HEK293 (cell line): ENCODE results near the gene HSD17B8.
A peak's percentile ranks its signal among the peaks of the same experiment; 100 is the strongest.

Experiments
- CTCF ChIA-PET: fragments of 350-600 bp; formaldehyde crosslinking; extraction: SDS; loops from one replicate; lab custom pipeline; 2021; ENCODE audit warnings: antibody characterized with exemption; lab: Yijun Ruan, JAX
- POLR2A ChIA-PET: fragments of 300-600 bp; formaldehyde crosslinking; extraction: SDS; loops from one replicate; lab custom pipeline; 2020; ENCODE audit warnings: antibody characterized with exemption, inconsistent platforms; lab: Yijun Ruan, JAX
- H3K27ac ChIP-seq: fragments of 200-500 bp; sonication (Bioruptor generic); 2 replicates; pipeline ENCODE4 v1.5.1; 2014; ENCODE audit warnings: low read depth, low read length, control low read depth, inconsistent platforms; ENCODE audit errors: extremely low read depth
- H3K36me3 ChIP-seq, 2 experiments: fragments of 200-500 bp in 1 of 2; sonication (Bioruptor generic) in 1 of 2; 1 replicate in 1 of 2; 2 replicates in 1 of 2; pipeline ENCODE4 v1.5.1; 2014 to 2017; ENCODE audit warnings: inconsistent platforms in 2 of 2, low read length in 2 of 2; ENCODE audit not compliant: control insufficient read depth in 2 of 2, insufficient read depth in 1 of 2
- H3K4me1 ChIP-seq: fragments of 200-500 bp; sonication (Bioruptor generic); 2 replicates; pipeline ENCODE4 v1.5.1; 2014; ENCODE audit warnings: mild to moderate bottlenecking, low read length, inconsistent platforms; ENCODE audit not compliant: control insufficient read depth, insufficient read depth
- H3K4me3 ChIP-seq: 2 replicates; pipeline ENCODE4 v1.5.1; 2011; ENCODE audit warnings: low read depth, mild to moderate bottlenecking, control low read depth, low read length, moderate library complexity
- H3K9me3 ChIP-seq: fragments of 200-500 bp; sonication (Bioruptor generic); 2 replicates; pipeline ENCODE4 v1.5.1; 2014; ENCODE audit warnings: low read depth, low read length, inconsistent platforms; ENCODE audit not compliant: control insufficient read depth, insufficient read depth
- CTCF ChIP-seq: fragments of 450-650 bp; formaldehyde crosslinking; IDR thresholded peaks from 2 replicates; pipeline ENCODE4 v1.5.1; 2016; ENCODE audit warnings: missing biosample characterization, missing genetic modification characterization
- PRDM2 ChIP-seq: fragments of 450-650 bp; formaldehyde crosslinking; IDR thresholded peaks from 2 replicates; pipeline ENCODE4 v1.5.1; 2016; ENCODE audit warnings: missing biosample characterization, missing genetic modification characterization, borderline replicate concordance
- TRIM28 ChIP-seq: IDR thresholded peaks from 2 replicates; pipeline ENCODE4 v1.6.1; 2011; ENCODE audit warnings: low read length, control low read depth, borderline replicate concordance
- ZBTB44 ChIP-seq: fragments of 450-650 bp; IDR thresholded peaks from 2 replicates; pipeline ENCODE4 v1.5.1; 2018; ENCODE audit warnings: missing biosample characterization, mild to moderate bottlenecking, missing genetic modification characterization
- ZFP69B ChIP-seq: fragments of 450-650 bp; formaldehyde crosslinking; IDR thresholded peaks from 2 replicates; pipeline ENCODE4 v1.5.1; 2016; ENCODE audit warnings: missing biosample characterization, missing genetic modification characterization
- ZNF155 ChIP-seq: fragments of 450-650 bp; formaldehyde crosslinking; IDR thresholded peaks from 2 replicates; pipeline ENCODE4 v1.5.1; 2016; ENCODE audit warnings: missing biosample characterization, missing genetic modification characterization
- ZNF202 ChIP-seq: fragments of 450-650 bp; formaldehyde crosslinking; IDR thresholded peaks from 2 replicates; pipeline ENCODE4 v1.5.1; 2016; ENCODE audit warnings: missing biosample characterization, missing genetic modification characterization, borderline replicate concordance
- ZNF335 ChIP-seq: fragments of 450-650 bp; formaldehyde crosslinking; conservative IDR thresholded peaks from 2 replicates; pipeline ENCODE4 v1.5.1; 2016; ENCODE audit warnings: missing biosample characterization, missing genetic modification characterization
- ZNF473 ChIP-seq: fragments of 450-650 bp; formaldehyde crosslinking; IDR thresholded peaks from 2 replicates; pipeline ENCODE4 v1.5.1; 2017; ENCODE audit warnings: missing biosample characterization, missing genetic modification characterization
- ZNF529 ChIP-seq: fragments of 450-650 bp; formaldehyde crosslinking; IDR thresholded peaks from 2 replicates; pipeline ENCODE4 v1.5.1; 2017; ENCODE audit warnings: missing genetic modification characterization, missing biosample characterization; ENCODE audit not compliant: insufficient replicate concordance
- ZNF843 ChIP-seq: fragments of 450-650 bp; formaldehyde crosslinking; IDR thresholded peaks from 2 replicates; pipeline ENCODE4 v1.5.1; 2016; ENCODE audit warnings: missing biosample characterization, missing genetic modification characterization

The HSD17B8 gene

GRCh38 chr6:33175436-33176069 lies 28.9 kb upstream of the HSD17B8 start:
- no peaks in the 10 kb centered on the region for H3K9me3 ChIP-seq
- ChIA-PET CTCF (interaction anchor here (0.7 to 2.1 kb wide), 6 partner anchors 20 to 161 kb away, joined by 3 to 7 read pairs (median 3); no protein-coding TSS in a partner anchor), POLR2A (no interaction called here)
- H3K36me3 ChIP-seq, result no peaks in the 10 kb centered on the region
- H3K4me1 ChIP-seq, result no peaks in the 10 kb centered on the region
- TF ChIP-seq ZFP69B (tag by site-specific recombination) (no peak), CTCF (tag by site-specific recombination) (0 out of 2 replicates have a peak, but pooled peaks have one; percentile 36)
- H3K4me3 ChIP-seq, result no peak overlapping the region
- no peak overlapping the region for H3K27ac ChIP-seq

- CTCF ChIA-PET, result interaction anchor here (0.6 to 1.0 kb wide), 3 partner anchors 14 to 29 kb away, joined by 3 to 4 read pairs (median 3); no protein-coding TSS in a partner anchor
- H3K4me1 ChIP-seq, result no peaks in the 10 kb centered on the region
Observed at GRCh38 chr6:33176906-33177305, 27.5 kb upstream of the HSD17B8 start.

More at GRCh38 chr6:33176906-33177305, 27.5 kb upstream of the HSD17B8 start:
- no peak overlapping the region for H3K27ac ChIP-seq
- POLR2A ChIA-PET, result no interaction called here
- H3K36me3 ChIP-seq, result no peaks in the 10 kb centered on the region
- TF ChIP-seq ZBTB44 (tag by site-specific recombination), result no peak
- TF ChIP-seq ZNF202 (tag by site-specific recombination), result no peak
- no peak for TF ChIP-seq ZNF155
- TF ChIP-seq ZNF843 (tag by site-specific recombination), result no peak
- TF ChIP-seq ZNF335 (tag by site-specific recombination), result no peak
- TF ChIP-seq ZNF529 (tag by site-specific recombination), result no peak
- TF ChIP-seq ZNF473 (tag by site-specific recombination), result no peak
- TF ChIP-seq TRIM28, result no peak
- TF ChIP-seq PRDM2, result no peak
- TF ChIP-seq, all 188 proteins: peak for 0
- Histone ChIP-seq H3K9me3 (no peaks in the 10 kb centered on the region), H3K4me3 (no peak overlapping the region)
